Chondrocyte (in vitro differentiated cells): ENCODE measurements around the gene AP1G2. TPM values are rescaled to one million over a fixed set of nuclear protein-coding genes. Genes with fewer than 3 reads are reported as not detected.
"Not testable (repeated sequence)": the region's sequence is repeated elsewhere in the genome, so short reads cannot be mapped to it uniquely, and the experiment has no call there.

Experiments used
- DNase-seq: peaks from one replicate; pipeline ENCODE4 v3.0.0; 2021; ENCODE audit warnings: mixed read lengths, low spot score
- H3K27ac Mint-ChIP-seq: one replicate; pipeline ENCODE4 v1.8.0; 2021; ENCODE audit warnings: mild to moderate bottlenecking, moderate library complexity, mixed read lengths; ENCODE audit not compliant: unreplicated experiment
- H3K27me3 Mint-ChIP-seq: 2 replicates; pipeline ENCODE4 v1.8.0; 2021; ENCODE audit warnings: low read depth, mixed read lengths
- H3K36me3 Mint-ChIP-seq: 2 replicates; pipeline ENCODE4 v1.8.0; 2021; ENCODE audit warnings: low read depth, mixed read lengths
- H3K4me1 Mint-ChIP-seq: 2 replicates; pipeline ENCODE4 v1.8.0; 2021; ENCODE audit warnings: low read depth, mild to moderate bottlenecking, mixed read lengths
- H3K4me3 Mint-ChIP-seq: one replicate; pipeline ENCODE4 v1.8.0; 2021; ENCODE audit warnings: mild to moderate bottlenecking, moderate library complexity, mixed read lengths; ENCODE audit not compliant: unreplicated experiment
- H3K9me3 Mint-ChIP-seq: 2 replicates; pipeline ENCODE4 v1.8.0; 2021; ENCODE audit warnings: low read depth, mixed read lengths
- CTCF ChIP-seq: fragments of 200-600 bp; sonication (generic); IDR thresholded peaks from 2 replicates; pipeline ENCODE4 v1.5.0; 2021; ENCODE audit warnings: antibody characterized with exemption, mild to moderate bottlenecking, moderate library complexity
- total RNA-seq: library from RNA; stranded (reverse); gene quantifications from 3 replicates; pipeline ENCODE4 v1.2.1, GENCODE V29; 2021

The AP1G2 gene
- total RNA-seq, 1 donor from 2014 or later = 16.4 TPM

GRCh38 chr14:23612802-23613201 lies 45.2 kb upstream of the AP1G2 start:
- no peak for DNase-seq
- H3K4me1 Mint-ChIP-seq = no peaks in the 10 kb centered on the region
- no peak overlapping the region for H3K27ac Mint-ChIP-seq
- peaks cover 37% of the 10 kb centered on the region for H3K27me3 Mint-ChIP-seq
- H3K36me3 Mint-ChIP-seq = no peaks in the 10 kb centered on the region
- no peak for TF ChIP-seq CTCF
- no peaks in the 10 kb centered on the region for H3K9me3 Mint-ChIP-seq
- no peak overlapping the region for H3K4me3 Mint-ChIP-seq

- Mint-ChIP-seq H3K36me3 (no peaks in the 10 kb centered on the region), H3K27me3 (peaks cover 37% of the 10 kb centered on the region), H3K27ac (no peak overlapping the region), H3K9me3 (no peaks in the 10 kb centered on the region), H3K4me3 (no peak overlapping the region), H3K4me1 (no peaks in the 10 kb centered on the region)
- TF ChIP-seq CTCF = no peak
- DNase-seq = no peak
These were observed 44.8 kb upstream of the AP1G2 start for GRCh38 chr14:23612354-23612732.

- no peak for DNase-seq
- Mint-ChIP-seq H3K4me1 (peaks cover 6% of the 10 kb centered on the region), H3K4me3 (no peak overlapping the region), H3K9me3 (no peaks in the 10 kb centered on the region), H3K27me3 (peaks cover 37% of the 10 kb centered on the region), H3K27ac (no peak overlapping the region), H3K36me3 (no peaks in the 10 kb centered on the region)
- TF ChIP-seq CTCF = no peak
These were observed 43.3 kb upstream of the AP1G2 start for GRCh38 chr14:23610815-23611289.

- no peaks in the 10 kb centered on the region for H3K36me3 Mint-ChIP-seq
- H3K27ac Mint-ChIP-seq = no peak overlapping the region
- peaks cover 32% of the 10 kb centered on the region for H3K27me3 Mint-ChIP-seq
- peaks cover 9% of the 10 kb centered on the region for H3K4me1 Mint-ChIP-seq
- H3K4me3 Mint-ChIP-seq = no peak overlapping the region
- no peaks in the 10 kb centered on the region for H3K9me3 Mint-ChIP-seq
- TF ChIP-seq CTCF = no peak
- no peak for DNase-seq
These were observed 42.7 kb upstream of the AP1G2 start for GRCh38 chr14:23610090-23610814.

- peaks cover 27% of the 10 kb centered on the region for H3K27me3 Mint-ChIP-seq
- not testable (repeated sequence) for DNase-seq, H3K27ac Mint-ChIP-seq, H3K4me1 Mint-ChIP-seq, H3K4me3 Mint-ChIP-seq, H3K36me3 Mint-ChIP-seq, H3K9me3 Mint-ChIP-seq
These were observed 42.0 kb upstream of the AP1G2 start for GRCh38 chr14:23609411-23610089.
